GM06990 (cell line): ENCODE measurements around the gene SHISA7.
A peak's percentile ranks its signal among the peaks of the same experiment; 100 is the strongest.

Experiments
- DNase-seq: peaks from one replicate; pipeline ENCODE4 v3.0.0-alpha.2; 2011; ENCODE audit not compliant: insufficient read length; ENCODE audit errors: extremely low read depth
- H3K27me3 ChIP-seq: replicated peaks from 2 replicates; pipeline ENCODE4 v1.6.0; 2011; ENCODE audit warnings: low read length; ENCODE audit not compliant: control insufficient read depth, insufficient read depth
- H3K36me3 ChIP-seq: 2 replicates; pipeline ENCODE4 v1.5.1; 2011; ENCODE audit warnings: low read length; ENCODE audit not compliant: control insufficient read depth, insufficient read depth
- H3K4me3 ChIP-seq: replicated peaks from 2 replicates; pipeline ENCODE4 v1.5.1; 2011; ENCODE audit warnings: low read depth, mild to moderate bottlenecking, control low read depth, low read length
- CTCF ChIP-seq: IDR thresholded peaks from 2 replicates; pipeline ENCODE4 v1.5.1; 2011; ENCODE audit warnings: low read length, control low read depth, mild to moderate bottlenecking, inconsistent platforms; ENCODE audit not compliant: insufficient read depth, poor library complexity, severe bottlenecking

The SHISA7 gene

GRCh38 chr19:55486043-55486970, 43.2 kb upstream of the SHISA7 start:
- H3K27me3 ChIP-seq: no peaks in the 10 kb centered on the region
- DNase-seq: no peak
- no peak for TF ChIP-seq CTCF
- H3K36me3 ChIP-seq: peaks cover 2% of the 10 kb centered on the region
- H3K4me3 ChIP-seq: no peak overlapping the region

GRCh38 chr19:55485439-55486011, 42.4 kb upstream of the SHISA7 start:
- no peak for DNase-seq
- H3K27me3 ChIP-seq: no peaks in the 10 kb centered on the region
- TF ChIP-seq CTCF: no peak
- peaks cover 2% of the 10 kb centered on the region for H3K36me3 ChIP-seq
- H3K4me3 ChIP-seq: peak overlapping the region; percentile 79

- TF ChIP-seq CTCF: no peak
- DNase-seq: peak; percentile 84
- Histone ChIP-seq H3K27me3 (no peaks in the 10 kb centered on the region), H3K36me3 (peaks cover 2% of the 10 kb centered on the region), H3K4me3 (peak within 1 kb of the TSS; percentile 79)
These were observed 41.7 kb upstream of the SHISA7 start, which contains the start of gene NAT14 for GRCh38 chr19:55484593-55485438. NAT14 (plus strand) TSS chr19:55485188; CDS start chr19:55485709, 521 bp downstream.

- Histone ChIP-seq H3K36me3 (peaks cover 2% of the 10 kb centered on the region), H3K27me3 (no peaks in the 10 kb centered on the region), H3K4me3 (peak overlapping the region; percentile 79)
- no peak for TF ChIP-seq CTCF
- no peak for DNase-seq
These were observed 40.8 kb upstream of the SHISA7 start for GRCh38 chr19:55483706-55484592.
